HCT116 (cell line): ENCODE data around the gene UBA52. TPM values are rescaled to one million over a fixed set of nuclear protein-coding genes. Genes with fewer than 3 reads are reported as not detected.

Experiments
- ATAC-seq: fragments of 200-7000 bp; cut with Tn5 transposase; 2 replicates; pipeline ENCODE4 v1.9.1; 2020; ENCODE audit warnings: mild to moderate bottlenecking, moderate library complexity
- BruUV-seq: library from RNA; stranded (reverse); fragments of 400-500 nt; replicated peaks from 2 replicates; lab custom pipeline; 2021; lab: Mats Ljungman, UMichigan
- CTCF ChIA-PET: fragments of 300-600 bp; sonication (Branson Sonifier 250); formaldehyde crosslinking; loops from one replicate; lab custom pipeline; 2021; ENCODE audit warnings: antibody characterized with exemption; lab: Charles Lee
- POLR2A ChIA-PET: fragments of 300-600, 350-600 bp; sonication (Branson Sonifier 250); formaldehyde crosslinking; loops from one replicate; lab custom pipeline; 2021; ENCODE audit warnings: antibody characterized with exemption; lab: Charles Lee
- RAD21 ChIA-PET, 2 experiments: fragments of 300-600 bp; sonication (Branson Sonifier 250); formaldehyde crosslinking; loops; one replicate each; lab custom pipeline; 2023; ENCODE audit warnings: low total read pairs in 2 of 2; ENCODE audit not compliant: uncharacterized antibody in 2 of 2, unreplicated experiment in 2 of 2, low non-redundant PET in 1 of 2; lab: Charles Lee
- DNase-seq: peaks from one replicate; pipeline ENCODE4 v3.0.0-alpha.2; 2010; ENCODE audit warnings: low read depth, low spot score
- H2AFZ ChIP-seq: fragments of 200-600 bp; shearing (Covaris generic), sonication (generic); 2 replicates; pipeline ENCODE4 v1.6.1; 2017; ENCODE audit warnings: low read depth, mixed run types, mixed read lengths, antibody characterized with exemption, low read length; ENCODE audit not compliant: poor library complexity, severe bottlenecking
- H3K27ac ChIP-seq: 2 replicates; pipeline ENCODE4 v1.5.1; 2012; ENCODE audit warnings: low read depth, low read length
- H3K27me3 ChIP-seq: fragments of 200-600 bp; sonication (generic); 2 replicates; pipeline ENCODE4 v1.6.1; 2016; ENCODE audit warnings: mixed run types, low read length, mixed read lengths; ENCODE audit not compliant: insufficient read depth
- H3K36me3 ChIP-seq, 2 experiments: fragments of 200-500 bp in 1 of 2; fragments of 200-600 bp in 1 of 2; sonication (Bioruptor generic) in 1 of 2; sonication (generic) in 1 of 2; 2 replicates each; pipeline versions ENCODE4 v1.5.1 to v1.6.1; 2014 to 2016; ENCODE audit warnings: low read length in 2 of 2, inconsistent platforms in 1 of 2, mixed read lengths in 1 of 2, mixed run types in 1 of 2; ENCODE audit not compliant: insufficient read depth in 2 of 2, control insufficient read depth in 1 of 2
- H3K4me1 ChIP-seq, 2 experiments: fragments of 200-600 bp in 1 of 2; sonication (generic) in 1 of 2; 2 replicates each; pipeline versions ENCODE4 v1.5.1 to v1.6.1; 2012 to 2017; ENCODE audit warnings: low read length in 2 of 2, inconsistent platforms in 1 of 2, mild to moderate bottlenecking in 1 of 2, mixed read lengths in 1 of 2, mixed run types in 1 of 2, moderate library complexity in 1 of 2; ENCODE audit not compliant: insufficient read depth in 2 of 2, control insufficient read depth in 1 of 2
- H3K4me2 ChIP-seq: fragments of 200-600 bp; sonication (generic); 2 replicates; pipeline ENCODE4 v1.6.1; 2017; ENCODE audit warnings: mixed run types, low read length, mixed read lengths
- H3K4me3 ChIP-seq, 2 experiments: fragments of 200-600 bp in 1 of 2; sonication (generic) in 1 of 2; replicated peaks in 1 of 2; 2 replicates each; pipeline ENCODE4 v1.5.1; 2011 to 2016; ENCODE audit warnings: low read length in 2 of 2, control low read depth in 1 of 2, low read depth in 1 of 2, mild to moderate bottlenecking in 1 of 2, mixed read lengths in 1 of 2, mixed run types in 1 of 2
- H3K79me2 ChIP-seq: fragments of 200-600 bp; sonication (generic); 2 replicates; pipeline ENCODE4 v1.6.1; 2017; ENCODE audit warnings: mild to moderate bottlenecking, mixed run types, low read length, moderate library complexity, mixed read lengths; ENCODE audit not compliant: insufficient read depth
- H3K9ac ChIP-seq: fragments of 200-600 bp; sonication (generic); 2 replicates; pipeline ENCODE4 v1.6.1; 2016; ENCODE audit warnings: low read length, mixed read lengths
- H3K9me2 ChIP-seq: fragments of 200-600 bp; sonication (generic), shearing (Covaris generic); 2 replicates; pipeline ENCODE4 v1.6.1; 2017; ENCODE audit warnings: mixed run types, mild to moderate bottlenecking, moderate library complexity; ENCODE audit not compliant: insufficient read depth
- H3K9me3 ChIP-seq, 2 experiments: fragments of 200-500 bp in 1 of 2; fragments of 200-600 bp in 1 of 2; sonication (Bioruptor generic) in 1 of 2; sonication (generic) in 1 of 2; 2 replicates each; pipeline ENCODE4 v1.6.1; 2014 to 2017; ENCODE audit warnings: low read length in 2 of 2, mixed read lengths in 2 of 2, inconsistent platforms in 1 of 2, low read depth in 1 of 2, mild to moderate bottlenecking in 1 of 2, mixed run types in 1 of 2, moderate library complexity in 1 of 2; ENCODE audit not compliant: control insufficient read depth in 1 of 2, insufficient read depth in 1 of 2
- H4K20me1 ChIP-seq: fragments of 200-600 bp; sonication (generic), shearing (Covaris generic); 2 replicates; pipeline ENCODE4 v1.6.1; 2017; ENCODE audit warnings: mixed run types, mild to moderate bottlenecking, moderate library complexity; ENCODE audit not compliant: insufficient read depth
- CEBPB ChIP-seq: IDR thresholded peaks from 2 replicates; pipeline ENCODE4 v1.6.1; 2012; ENCODE audit warnings: low read depth
- CTCF ChIP-seq, 3 experiments: fragments of 200-600 bp in 1 of 3; sonication (generic) in 1 of 3; IDR thresholded peaks in 2 of 3; conservative IDR thresholded peaks in 1 of 3; 2 replicates each; pipeline ENCODE4 v1.5.1; 2012 to 2017; ENCODE audit warnings: low read depth in 2 of 3, low read length in 2 of 3, antibody characterized with exemption in 1 of 3, borderline replicate concordance in 1 of 3, control low read depth in 1 of 3, mild to moderate bottlenecking in 1 of 3, mixed read lengths in 1 of 3, mixed run types in 1 of 3, moderate library complexity in 1 of 3; ENCODE audit not compliant: insufficient read depth in 1 of 3
- EZH2 ChIP-seq: fragments of 200-600 bp; sonication (generic); IDR thresholded peaks from 2 replicates; pipeline ENCODE4 v1.6.1; 2017; ENCODE audit warnings: antibody characterized with exemption, mixed run types
- POLR2AphosphoS5 ChIP-seq: IDR thresholded peaks from 2 replicates; pipeline ENCODE4 v1.6.1; 2011; ENCODE audit warnings: mild to moderate bottlenecking, low read depth, low read length, moderate library complexity
- RAD21 ChIP-seq: IDR thresholded peaks from 2 replicates; pipeline ENCODE4 v1.6.1; 2012; ENCODE audit warnings: low read depth, mild to moderate bottlenecking
- SRF ChIP-seq: IDR thresholded peaks from 2 replicates; pipeline ENCODE4 v1.6.1; 2012; ENCODE audit warnings: low read depth
- intact Hi-C: fragments of 100-400 bp; cut with micrococcal nuclease; formaldehyde crosslinking; loops from 2 replicates; pipeline ENCODE4 v1.10.0; 2022
- total RNA-seq: library from RNA; stranded (reverse); gene quantifications from one replicate; pipeline ENCODE4 v1.2.1, GENCODE V29; 2021; ENCODE audit not compliant: unreplicated experiment

Gene UBA52
- total RNA-seq, 1 experiment from 2014 or later: 1,743 TPM

DNA sequence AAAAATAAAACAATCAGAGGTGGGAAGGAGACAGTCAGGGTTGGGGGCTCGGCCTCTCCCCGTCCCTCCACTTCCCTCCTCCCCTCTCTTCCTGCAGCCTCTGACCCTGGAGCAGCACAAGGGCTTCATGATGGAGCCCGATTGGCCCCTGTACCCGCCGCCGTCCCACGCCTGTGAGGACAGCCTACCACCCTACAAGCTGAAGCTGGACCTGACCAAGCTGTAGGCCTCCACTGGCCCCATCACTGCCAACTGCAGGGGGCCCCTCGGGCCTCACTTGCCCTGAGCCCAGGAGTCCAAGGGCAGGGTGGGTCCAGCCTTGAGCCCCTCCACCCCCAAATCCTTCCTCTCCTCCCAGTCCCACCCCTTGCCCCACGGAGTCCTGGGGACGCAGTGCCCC is 48.7 kb downstream of the UBA52 start:
- Histone ChIP-seq H3K9ac (no peak overlapping the region), H3K27ac (no peak overlapping the region)
- RAD21 ChIA-PET: no interaction called here
- no peak for TF ChIP-seq CEBPB
- TF ChIP-seq RAD21: no peak
- TF ChIP-seq SRF: no peak
- TF ChIP-seq, all 23 proteins: peak for 0
- Histone ChIP-seq H4K20me1 (no peaks in the 10 kb centered on the region), H3K4me1 (peaks cover 6 to 11% of the 10 kb centered on the region in 2 experiments; a peak in 3 of 4 replicates), H3K36me3 (no peaks in the 10 kb centered on the region), H3K9me3 (no peaks in the 10 kb centered on the region), H3K9me2 (no peaks in the 10 kb centered on the region), H3K4me3 (no peak overlapping the region), H3K4me2 (no peak overlapping the region), H3K27me3 (no peaks in the 10 kb centered on the region), H2AFZ (no peak overlapping the region), H3K79me2 (no peaks in the 10 kb centered on the region)
- ChIA-PET POLR2A (no interaction called here), CTCF (no interaction called here)
- no TSS peak for BruUV-seq
- DNase-seq (no peak), ATAC-seq (no peak)
- intact Hi-C loops: no loop called here

DNA sequence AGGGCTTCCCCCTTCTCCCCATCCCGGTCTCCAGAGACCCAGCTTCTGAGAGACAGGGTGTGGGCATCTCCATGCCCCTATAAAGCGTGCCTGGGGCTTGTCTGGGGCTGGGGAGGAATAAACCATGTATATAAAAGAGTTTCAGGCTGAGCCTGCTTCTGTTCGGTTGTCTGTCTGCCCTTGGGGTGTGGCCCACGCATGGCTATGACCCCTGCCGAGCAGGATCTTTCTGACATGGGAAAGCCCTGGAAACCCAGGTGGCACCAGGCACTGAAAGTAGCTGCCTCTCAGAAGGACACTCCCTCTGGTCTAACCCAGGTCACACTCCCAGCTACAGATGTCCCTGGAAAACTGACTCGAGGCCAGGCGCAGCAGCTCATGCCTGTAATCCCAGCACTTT is 49.2 kb downstream of the UBA52 start:
- no peak overlapping the region for H3K4me2 ChIP-seq
- peaks cover 6 to 11% of the 10 kb centered on the region in 2 experiments; a peak in 3 of 4 replicates for H3K4me1 ChIP-seq
- no TSS peak for BruUV-seq
- CTCF ChIA-PET: no interaction called here
- no peak for DNase-seq
- H2AFZ ChIP-seq: no peak overlapping the region
- H3K9me2 ChIP-seq: no peaks in the 10 kb centered on the region
- RAD21 ChIA-PET: no interaction called here
- intact Hi-C loops: no loop called here
- no peaks in the 10 kb centered on the region for H3K27me3 ChIP-seq
- TF ChIP-seq CTCF (IDR thresholded peaks at IDR 0.05 in 2 of 3, conservative IDR thresholded peaks at IDR 0.05 in 1 of 3; ENCODE audit: borderline replicate concordance in 1 of 3, insufficient read depth in 1 of 3, low read depth in 2 of 3, low read length in 2 of 3): no peak
- TF ChIP-seq EZH2: no peak
- no peak for TF ChIP-seq POLR2AphosphoS5
- no peaks in the 10 kb centered on the region for H4K20me1 ChIP-seq
- POLR2A ChIA-PET: no interaction called here
- no peaks in the 10 kb centered on the region for H3K9me3 ChIP-seq
- no peaks in the 10 kb centered on the region for H3K36me3 ChIP-seq
- no peak for ATAC-seq
- no peak overlapping the region for H3K9ac ChIP-seq
- no peak overlapping the region for H3K4me3 ChIP-seq
- no peaks in the 10 kb centered on the region for H3K79me2 ChIP-seq
- H3K27ac ChIP-seq: no peak overlapping the region
